GM19035 (cell line): ENCODE measurements around the gene GFM1.
"Not testable (repeated sequence)": the region's sequence is repeated elsewhere in the genome, so short reads cannot be mapped to it uniquely, and the experiment has no call there.

ENCODE experiments used
- ATAC-seq: cut with Tn5 transposase; IDR thresholded peaks from one replicate; pipeline ENCODE4 v1.9.1; 2021; ENCODE audit not compliant: unreplicated experiment

The GFM1 gene

DNA sequence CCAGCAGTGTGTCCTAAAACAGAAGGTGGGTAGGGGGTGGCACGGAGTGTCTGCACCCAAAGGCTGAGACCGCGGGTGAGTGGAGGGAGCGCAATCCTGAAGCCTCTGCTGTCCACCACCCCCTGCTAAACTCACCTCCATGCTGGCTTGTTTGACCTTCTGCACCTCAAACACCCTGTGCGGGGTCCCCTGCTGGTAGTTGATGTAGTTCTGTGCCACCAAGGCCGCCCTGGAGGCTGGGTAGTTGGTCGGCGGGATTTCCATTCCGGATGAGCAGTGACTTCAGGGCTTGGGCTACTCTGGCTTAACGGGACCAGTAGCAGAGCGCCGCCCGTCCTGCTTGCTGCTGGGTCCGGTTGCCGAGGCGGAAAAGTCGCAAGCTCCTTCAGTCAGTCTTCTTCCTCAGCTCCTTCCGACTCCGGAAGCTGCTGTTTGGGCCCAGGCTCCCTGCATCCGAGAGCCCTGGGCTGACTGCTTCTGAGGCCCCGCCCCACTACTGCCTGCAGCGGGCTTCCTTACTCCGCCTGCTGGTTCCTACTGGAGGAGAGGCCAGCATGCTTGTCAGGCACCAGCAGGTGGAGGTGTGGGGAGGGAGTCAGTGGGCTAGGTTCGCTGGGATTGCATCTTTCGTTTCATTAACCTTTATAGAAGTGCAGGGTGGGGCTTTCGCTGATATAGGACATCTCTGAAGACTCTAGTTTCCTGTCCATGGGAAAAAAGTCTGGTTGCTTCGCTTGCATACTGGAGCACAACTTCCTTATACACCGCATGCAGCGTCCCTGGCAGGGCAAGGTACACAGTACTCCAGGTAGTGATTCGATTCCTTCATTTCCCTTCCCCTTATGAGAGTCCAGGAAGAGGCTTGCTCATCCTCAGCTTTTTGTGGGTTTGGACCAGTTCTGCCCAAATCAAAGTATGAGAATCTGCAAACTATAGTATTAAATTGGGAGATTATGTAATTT, 28.2 kb downstream of the GFM1 start, which contains the start of gene LXN:
LXN (minus strand) TSS at position 434 of the 962 bp plus-strand sequence; CDS start at position 264, 170 bp downstream.
- ATAC-seq, result peak; percentile 100

DNA sequence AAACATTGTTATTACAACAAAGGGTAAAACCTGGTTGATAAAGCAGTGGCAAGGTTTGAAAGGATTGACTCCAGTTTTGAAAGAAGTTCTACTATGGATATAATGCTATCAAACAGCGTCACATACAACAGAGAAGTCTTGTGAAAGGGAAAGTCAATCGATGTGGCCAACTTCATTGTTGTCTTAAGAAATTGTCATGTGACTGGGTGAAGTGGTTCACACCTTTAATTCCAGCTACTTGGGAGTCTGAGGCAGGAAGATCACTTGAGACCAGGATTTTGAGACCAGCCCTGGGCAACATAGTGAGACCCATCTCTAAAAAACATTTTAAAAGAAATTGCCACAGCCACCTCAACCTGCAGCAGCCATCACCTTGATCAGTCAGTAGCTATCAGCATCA, 34.4 kb downstream of the GFM1 start:
- no peak for ATAC-seq

DNA sequence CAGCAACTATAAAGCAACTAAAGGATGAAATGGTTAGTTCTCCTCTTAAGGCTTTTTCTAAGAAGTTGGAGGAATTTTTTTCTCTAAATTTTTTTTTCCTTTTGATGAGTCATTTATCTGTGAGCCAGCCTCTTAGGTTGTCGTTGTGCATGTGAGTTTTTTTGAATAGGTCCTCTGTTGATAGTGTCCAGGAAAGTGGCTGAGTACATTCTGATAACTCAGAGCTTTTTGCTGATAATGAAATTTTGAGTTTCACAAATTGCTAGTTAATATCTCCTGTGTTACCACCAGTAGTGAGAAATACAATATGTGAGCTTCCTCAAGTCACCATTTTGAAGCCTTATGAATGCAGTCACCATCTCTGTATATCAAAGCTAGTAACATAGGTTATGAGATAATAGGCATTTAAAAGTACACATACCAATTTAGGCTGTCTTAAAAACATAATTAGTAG, 35.2 kb downstream of the GFM1 start:
- ATAC-seq, result no peak

DNA sequence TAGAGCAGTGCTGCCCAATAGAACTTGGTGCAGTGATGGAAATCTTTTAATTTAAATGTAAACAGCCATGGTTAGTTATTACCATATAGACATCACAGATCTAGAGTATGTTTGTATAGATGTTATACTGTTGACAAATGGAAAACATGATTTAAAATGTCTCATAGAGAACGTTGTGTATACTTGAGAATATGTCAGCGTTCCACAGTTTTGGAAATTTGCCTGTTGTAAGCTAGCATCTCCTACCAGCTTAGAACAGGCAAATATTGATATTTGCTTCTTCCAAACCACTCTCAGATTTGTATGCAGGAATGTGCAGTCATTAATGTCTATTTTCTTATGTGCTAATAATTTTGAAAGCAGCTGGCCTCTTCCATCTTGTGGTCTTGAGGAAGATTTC, 36.5 kb downstream of the GFM1 start:
- ATAC-seq, result no peak

DNA sequence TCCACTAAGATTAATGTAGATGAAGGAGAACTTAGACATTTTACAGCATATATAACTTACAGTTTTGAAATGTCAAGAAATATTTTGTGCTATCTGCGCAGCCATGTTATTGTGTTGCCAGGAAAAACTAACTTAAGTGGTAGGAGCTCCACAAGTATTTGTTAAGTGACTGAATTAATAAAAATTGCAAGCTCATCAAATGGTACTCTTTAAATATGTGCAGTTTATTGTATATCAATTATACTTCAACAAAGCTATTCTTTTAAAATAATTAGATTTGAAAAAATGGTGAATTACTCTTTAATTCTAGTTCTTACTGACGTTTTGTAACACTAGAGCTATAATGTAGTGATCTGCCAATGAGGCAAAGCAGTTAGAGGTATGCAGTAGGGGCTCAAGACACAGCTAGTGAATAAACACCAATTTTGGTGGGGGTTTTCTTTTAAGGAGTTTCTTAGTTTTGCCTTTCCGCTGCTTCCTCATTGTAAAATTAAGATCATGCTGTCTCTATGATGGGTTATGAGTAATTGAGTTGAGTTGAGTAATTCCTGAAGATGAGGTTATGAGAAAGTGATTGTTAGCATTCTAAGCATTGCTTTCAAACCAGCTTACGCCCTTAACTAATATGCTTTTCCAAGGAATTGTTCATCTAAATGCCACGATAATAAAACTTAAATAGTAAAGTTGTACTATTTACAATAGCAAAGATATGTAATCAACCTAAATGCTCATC, 39.1 kb downstream of the GFM1 start:
- ATAC-seq, result no peak

DNA sequence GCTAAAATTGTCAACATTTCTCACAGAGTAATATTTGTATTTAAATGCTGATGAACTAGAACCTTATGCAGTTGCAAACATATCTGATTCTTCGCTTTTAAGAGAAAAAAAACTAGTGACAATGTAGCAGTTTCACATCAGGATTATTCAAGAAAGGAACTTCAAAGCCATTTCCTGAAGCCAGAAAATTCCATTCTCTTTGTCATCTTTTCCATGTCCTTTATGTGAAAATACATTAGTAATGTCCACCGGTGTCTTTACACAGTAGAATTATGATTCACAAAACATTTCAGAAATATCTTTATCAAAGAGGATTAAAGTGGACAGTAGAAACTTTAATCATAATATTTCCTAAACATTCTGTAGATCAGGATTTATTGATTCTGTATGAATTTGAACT, 40.8 kb downstream of the GFM1 start:
- ATAC-seq, result no peak

DNA sequence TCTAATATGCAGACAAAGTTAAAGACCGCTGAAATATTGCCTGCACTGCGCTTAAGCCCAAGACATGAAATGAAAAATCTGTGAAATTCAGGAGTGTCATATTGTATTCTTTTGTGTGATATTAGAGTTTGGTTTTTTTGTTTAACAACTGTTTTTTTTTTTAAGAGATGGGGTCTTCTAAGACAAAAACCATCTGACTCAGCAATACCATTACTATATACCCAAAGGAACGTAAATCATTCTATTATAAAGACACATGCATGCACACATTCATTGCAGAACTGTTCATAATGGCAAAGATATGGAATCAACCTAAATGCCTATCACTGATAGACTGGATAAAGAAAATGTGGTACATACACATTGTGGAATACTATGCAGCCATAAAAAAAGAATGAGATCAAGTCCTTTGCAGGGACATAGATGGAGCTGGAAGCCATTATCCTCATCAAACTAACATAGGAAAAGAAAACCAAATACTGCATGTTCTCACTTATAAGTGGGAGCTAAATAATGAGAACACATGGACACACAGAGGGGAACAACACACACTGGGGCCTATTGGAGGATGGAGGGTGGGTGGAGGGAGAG, 49.6 kb downstream of the GFM1 start:
- ATAC-seq, result not testable (repeated sequence)

DNA sequence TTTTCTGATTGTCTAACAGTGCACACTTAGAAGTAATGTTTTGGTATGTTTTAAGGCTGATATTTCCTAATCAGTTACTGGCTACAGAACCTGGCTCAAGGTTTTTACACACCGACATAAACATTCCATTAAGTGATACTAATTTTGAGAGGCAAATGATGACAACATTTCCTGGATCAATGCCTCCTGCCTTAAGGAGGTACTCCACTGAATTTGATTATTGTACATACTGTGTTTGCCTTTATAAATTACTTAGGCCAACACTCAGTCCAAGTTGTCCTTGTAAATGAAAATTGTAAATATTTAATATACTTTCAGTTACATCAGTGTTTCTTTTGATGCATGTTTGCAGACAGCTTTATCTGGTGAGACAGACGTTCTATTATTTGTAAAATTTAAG, 52.3 kb downstream of the GFM1 start:
- ATAC-seq, result no peak

DNA sequence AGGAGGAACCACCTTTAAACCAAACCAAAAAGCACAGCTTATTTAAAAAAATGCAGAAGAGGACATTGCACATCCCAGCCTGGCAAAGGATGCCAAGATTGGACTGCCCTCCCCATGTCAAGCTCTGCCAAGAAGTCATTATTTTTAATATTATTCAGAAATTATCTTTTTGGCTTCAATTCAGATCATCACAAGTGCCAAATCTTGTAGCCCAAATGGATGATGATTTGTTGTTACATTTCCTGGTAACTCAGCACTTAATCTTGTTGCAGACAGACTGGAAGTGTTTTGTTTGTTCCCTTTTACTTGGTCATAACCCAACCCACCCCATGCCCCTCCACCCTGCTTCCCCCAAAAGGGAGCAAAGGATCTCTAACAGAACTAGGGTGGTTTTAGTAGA, 56.2 kb downstream of the GFM1 start:
- no peak for ATAC-seq

DNA sequence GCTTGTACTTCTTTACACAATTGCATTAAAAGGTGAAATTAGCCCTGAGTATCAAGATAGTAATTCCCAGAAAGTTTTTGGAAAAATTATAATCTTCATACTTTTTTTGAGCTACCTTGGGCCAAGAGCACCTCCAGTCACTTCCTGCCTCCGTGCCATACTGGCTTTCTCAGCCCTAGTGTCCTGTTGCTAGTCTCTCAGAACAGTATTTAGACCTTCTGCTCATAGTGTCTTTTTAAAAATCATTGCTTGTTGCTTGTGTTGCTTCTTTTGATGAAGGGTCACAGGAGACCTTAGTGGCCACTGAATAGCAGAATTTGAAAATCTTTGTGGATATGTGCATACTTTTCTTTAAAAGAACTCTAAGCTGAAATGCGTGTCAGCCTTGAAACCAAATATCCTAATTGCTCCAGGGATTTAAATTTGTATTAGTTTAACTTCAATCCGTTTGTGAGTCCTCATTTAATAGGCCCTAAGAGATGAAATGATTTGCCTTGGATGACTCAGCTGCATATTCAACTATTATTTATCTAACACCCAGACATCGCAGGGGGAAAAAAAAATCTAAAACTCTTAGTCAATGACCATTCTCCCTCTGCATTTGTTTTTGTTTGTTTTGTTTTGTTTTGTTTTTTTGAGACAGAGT, 57.2 kb downstream of the GFM1 start:
- ATAC-seq, result no peak

DNA sequence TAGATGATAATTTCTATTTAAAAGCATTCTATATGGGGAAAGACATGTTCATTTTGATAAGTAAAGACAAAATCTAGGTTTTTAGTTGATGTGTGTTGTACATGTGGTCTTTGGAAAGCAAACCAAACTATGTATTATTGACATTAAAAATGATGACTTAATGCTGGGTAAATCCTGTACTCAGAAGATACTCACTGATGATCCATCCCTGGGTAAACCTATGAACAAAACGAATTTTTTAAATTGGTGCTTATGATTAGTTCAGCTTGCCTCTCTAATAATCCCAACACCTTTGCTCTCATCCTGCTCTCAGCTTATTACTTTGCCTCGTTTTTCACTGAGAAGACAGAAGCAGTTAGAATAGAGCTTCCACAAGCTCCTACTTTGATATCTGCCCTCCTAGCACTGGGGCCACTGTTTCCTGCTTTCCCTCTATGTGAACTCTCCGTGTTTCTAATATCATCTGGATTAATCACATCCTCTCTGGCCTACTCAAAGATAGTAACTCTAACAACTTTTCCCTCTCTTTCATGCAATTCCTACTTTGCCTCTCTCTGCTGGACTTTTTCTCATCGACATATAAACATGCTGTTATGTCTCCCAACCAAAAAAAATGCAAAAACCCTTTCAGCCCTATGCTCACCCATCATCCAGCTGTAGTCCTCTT, 58.6 kb downstream of the GFM1 start:
- no peak for ATAC-seq

DNA sequence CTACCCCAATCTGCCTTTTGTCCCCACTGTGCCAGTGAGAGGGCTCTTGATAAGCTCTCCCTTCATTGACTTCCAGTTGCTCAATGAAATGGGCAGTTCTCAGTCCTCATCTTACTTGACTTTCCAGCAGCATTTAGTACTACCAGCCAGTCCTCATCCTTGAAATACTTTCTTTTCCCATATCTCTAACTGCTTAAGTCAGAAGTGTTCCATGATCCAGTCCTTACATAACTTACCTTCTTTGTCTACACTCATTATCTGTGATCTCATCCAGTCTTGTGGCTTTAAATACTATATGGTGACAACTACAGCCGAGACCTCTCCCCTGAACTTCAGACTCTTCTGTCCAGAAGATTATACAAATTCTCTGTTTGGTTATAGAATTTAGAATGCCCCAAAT, 59.2 kb downstream of the GFM1 start:
- ATAC-seq, result no peak

DNA sequence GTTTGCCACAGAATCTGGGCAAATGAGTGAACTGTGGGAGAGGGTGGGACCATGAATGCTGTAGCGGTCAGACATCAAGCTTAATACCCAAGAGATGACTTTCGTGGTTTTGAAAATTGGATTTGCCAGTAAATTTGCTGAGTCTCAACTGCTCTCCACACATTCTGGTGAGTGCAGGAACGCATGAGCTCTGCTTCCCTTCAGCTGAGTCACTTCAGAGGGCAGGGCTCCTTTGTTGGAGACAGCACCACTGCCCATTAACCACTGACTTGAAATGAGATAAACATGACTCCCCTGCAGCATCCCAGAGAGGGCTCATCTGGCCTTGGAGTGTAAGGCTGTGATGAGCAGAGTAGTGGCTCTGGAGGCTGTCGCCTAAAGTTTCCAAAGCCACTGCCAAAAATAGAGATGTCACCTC, 65.3 kb downstream of the GFM1 start:
- ATAC-seq, result no peak

DNA sequence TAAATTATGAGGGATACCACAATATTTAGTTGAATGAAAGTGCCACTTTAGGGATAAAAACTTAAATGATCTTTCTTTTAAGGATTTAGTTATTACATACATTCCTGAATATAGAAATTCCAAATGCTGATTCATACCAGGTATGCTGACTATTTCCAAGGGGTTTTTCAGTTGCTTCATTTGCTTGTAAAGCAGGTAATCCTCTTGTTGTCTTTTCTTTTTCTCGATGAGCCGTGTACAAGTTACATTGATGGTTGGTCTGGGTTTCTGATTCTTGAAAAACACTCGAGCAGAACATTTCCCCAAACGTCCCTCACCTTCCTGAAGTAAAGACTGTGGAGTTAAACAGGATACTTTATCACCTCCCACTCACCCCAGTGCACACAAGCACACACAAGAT, 66.3 kb downstream of the GFM1 start:
- ATAC-seq, result no peak

DNA sequence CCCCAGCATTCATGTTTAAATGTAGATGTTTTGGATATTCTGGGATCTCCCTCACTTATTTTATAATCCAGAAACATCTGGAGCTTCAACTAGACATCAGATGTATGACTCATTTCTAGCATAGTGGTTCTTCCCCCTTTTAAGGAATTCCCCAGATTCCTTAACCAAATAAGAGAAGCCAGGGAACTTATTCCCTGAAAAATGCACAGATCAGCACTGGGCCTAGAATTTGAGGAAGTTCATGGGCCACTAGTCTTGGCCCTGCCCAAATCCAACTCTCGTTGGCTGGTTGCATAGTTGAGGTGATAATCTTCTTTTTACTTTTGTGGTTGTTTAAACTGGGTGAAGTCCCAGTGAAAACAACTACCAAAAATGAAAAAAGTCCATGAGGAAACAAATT, 67.6 kb downstream of the GFM1 start:
- ATAC-seq, result no peak

DNA sequence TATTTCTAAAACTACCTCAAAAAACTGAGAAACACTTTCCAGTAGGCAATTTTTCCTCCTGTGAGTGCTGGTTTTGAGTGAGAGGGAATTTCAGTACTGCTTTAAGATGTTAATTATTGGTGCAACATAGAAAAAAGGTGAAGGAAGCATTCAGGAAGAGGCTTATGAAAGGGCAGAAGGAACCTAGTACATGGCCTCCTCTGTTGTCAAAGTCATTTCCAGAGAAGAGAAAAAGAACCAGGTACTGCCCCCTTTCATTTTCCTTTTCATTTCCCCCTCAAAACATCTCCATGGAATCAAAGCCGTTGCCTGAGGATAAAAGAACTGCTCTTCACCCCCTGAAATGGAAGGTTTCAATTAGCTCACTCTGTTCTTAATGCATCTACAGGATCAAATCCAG, 68.1 kb downstream of the GFM1 start:
- ATAC-seq, result no peak

DNA sequence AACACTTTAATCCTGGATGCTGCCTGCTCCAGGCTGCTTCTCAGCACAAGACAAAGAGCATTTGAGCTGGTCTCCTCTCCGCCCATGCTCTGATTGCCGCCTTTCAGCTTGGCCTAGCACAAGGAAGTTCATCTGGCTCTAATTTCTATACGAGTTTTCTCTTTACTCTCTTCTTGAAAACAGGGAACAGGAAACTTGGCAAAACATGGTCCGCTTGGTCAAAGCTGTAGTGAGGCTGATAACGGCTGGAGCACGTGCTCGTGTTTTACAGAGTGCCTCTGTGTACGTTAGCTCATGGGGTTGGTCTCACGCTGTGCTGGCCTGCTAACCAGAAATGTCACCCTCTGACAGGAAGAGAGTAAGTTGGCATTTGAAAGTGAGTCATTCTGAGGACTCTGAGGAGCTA, 68.8 kb downstream of the GFM1 start:
- ATAC-seq, result no peak

DNA sequence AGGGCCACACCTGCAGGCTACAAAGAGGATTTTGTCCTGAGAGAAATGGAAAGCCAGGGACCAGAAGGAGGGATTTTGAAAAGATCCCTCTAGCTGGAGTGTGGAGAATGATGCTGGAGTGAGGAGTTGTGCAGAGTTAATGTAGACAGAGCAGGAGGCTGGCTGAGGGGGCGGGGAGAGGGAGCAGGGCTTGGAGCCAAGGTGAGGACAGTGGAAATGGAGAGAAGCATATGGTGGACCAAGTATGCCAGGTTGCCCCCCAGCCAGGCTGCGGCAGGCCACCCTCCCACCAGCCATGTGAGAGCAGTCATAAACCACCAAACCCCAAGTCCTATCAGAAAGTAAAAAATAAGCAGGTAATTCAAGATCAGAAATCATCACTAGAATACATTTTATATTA, 73.2 kb downstream of the GFM1 start:
- no peak for ATAC-seq

DNA sequence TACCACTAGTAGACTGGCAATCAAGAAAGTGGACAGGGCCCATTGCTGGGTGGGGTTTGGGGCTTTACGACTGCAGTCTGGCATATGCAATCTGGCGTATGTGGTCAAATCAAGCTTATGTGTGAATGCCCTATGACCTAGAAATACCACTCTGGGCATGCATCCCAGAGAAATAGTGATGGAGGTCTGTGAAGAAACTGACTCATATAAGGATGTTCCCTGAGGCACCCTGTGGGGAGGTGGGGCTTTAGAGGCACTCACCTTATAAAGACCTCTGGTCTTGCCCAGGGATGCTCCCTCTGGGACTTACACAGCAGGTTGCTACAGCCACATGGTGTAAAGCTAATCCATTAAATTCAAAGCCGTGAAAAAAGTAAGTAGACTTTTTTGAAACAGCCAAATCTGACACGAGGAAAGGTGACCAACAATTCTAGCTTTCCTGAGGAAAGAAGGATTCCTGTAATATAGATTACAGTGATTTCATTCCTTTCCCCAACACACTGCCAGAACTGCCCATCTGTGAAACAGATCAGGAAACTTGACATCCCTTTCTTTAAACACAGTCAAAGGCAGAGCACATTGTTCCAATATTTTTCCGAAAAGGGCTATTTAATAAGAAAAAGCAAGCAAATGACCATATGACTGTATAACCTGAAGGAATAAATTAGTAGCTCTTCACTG, 74.3 kb downstream of the GFM1 start:
- no peak for ATAC-seq

DNA sequence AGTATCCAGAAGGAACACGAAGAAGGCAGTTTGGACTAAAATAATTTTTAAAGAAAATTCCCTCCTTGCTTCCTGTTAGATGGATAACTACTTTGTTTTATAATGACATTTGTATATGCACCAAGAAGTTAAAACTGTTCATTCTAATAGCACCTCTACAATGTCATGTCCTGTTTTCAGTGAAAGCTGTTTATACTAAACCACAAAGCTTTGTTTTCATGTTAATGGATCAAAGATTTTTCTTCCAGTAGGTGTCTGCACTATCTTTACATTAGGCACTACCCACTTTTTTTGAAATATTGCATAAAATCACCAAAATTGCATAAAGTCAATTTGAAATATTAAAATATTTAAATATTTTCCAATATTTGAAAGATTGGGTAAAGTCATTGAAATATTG, 77.8 kb downstream of the GFM1 start:
- no peak for ATAC-seq
